ENCODE results near the gene DIABLO. TPM values are rescaled to one million over a fixed set of nuclear protein-coding genes. Genes with fewer than 3 reads are reported as not detected.
"Not testable (repeated sequence)": the region's sequence is repeated elsewhere in the genome, so short reads cannot be mapped to it uniquely, and the experiment has no call there.

The DIABLO gene
- 38.4 TPM for polyA plus RNA-seq (ENCODE audit: insufficient read length)

- peak; percentile 96 for DNase-seq (ENCODE audit: low read depth)
These were observed at the start of gene DIABLO for GRCh38 chr12:122225683-122226365. TSS of gene DIABLO (minus strand) at chr12:122226052. CDS start at chr12:122226014, 38 bp downstream.

- DNase-seq (ENCODE audit: low read depth) = no peak
These were observed 49.6 kb upstream of the DIABLO start for GRCh38 chr12:122275459-122275858.

GRCh38 chr12:122266230-122266901 lies 40.5 kb upstream of the DIABLO start, which contains the start of gene VPS33A:
TSS of gene VPS33A (minus strand) at chr12:122266494. CDS start at chr12:122266408, 86 bp downstream.
- DNase-seq (ENCODE audit: low read depth) = peak; percentile 94

- DNase-seq (ENCODE audit: low read depth) = no peak
These were observed 40.0 kb upstream of the DIABLO start for GRCh38 chr12:122265886-122266229.

- no peak for DNase-seq (ENCODE audit: low read depth)
These were observed 39.6 kb upstream of the DIABLO start for GRCh38 chr12:122265476-122265875.

GRCh38 chr12:122260735-122261134 lies 34.9 kb upstream of the DIABLO start:
- DNase-seq (ENCODE audit: low read depth) = not testable (repeated sequence)

GRCh38 chr12:122258939-122259338 lies 33.1 kb upstream of the DIABLO start:
- DNase-seq (ENCODE audit: low read depth) = not testable (repeated sequence)

- DNase-seq (ENCODE audit: low read depth) = not testable (repeated sequence)
These were observed 32.6 kb upstream of the DIABLO start for GRCh38 chr12:122258462-122258861.

GRCh38 chr12:122250536-122250935 lies 24.7 kb upstream of the DIABLO start:
- DNase-seq (ENCODE audit: low read depth) = no peak

GRCh38 chr12:122250047-122250446 lies 24.2 kb upstream of the DIABLO start:
- no peak for DNase-seq (ENCODE audit: low read depth)

GRCh38 chr12:122245553-122245952 lies 19.7 kb upstream of the DIABLO start:
- DNase-seq (ENCODE audit: low read depth) = no peak

- DNase-seq (ENCODE audit: low read depth) = no peak
These were observed 18.9 kb upstream of the DIABLO start for GRCh38 chr12:122244565-122245371.

- no peak for DNase-seq (ENCODE audit: low read depth)
These were observed 18.1 kb upstream of the DIABLO start for GRCh38 chr12:122243965-122244364.

- DNase-seq (ENCODE audit: low read depth) = no peak
These were observed 13.0 kb upstream of the DIABLO start for GRCh38 chr12:122238861-122239260.

- no peak for DNase-seq (ENCODE audit: low read depth)
These were observed 9.9 kb upstream of the DIABLO start for GRCh38 chr12:122235741-122236140.

GRCh38 chr12:122232691-122233090 lies 6.8 kb upstream of the DIABLO start:
- DNase-seq (ENCODE audit: low read depth) = no peak

- DNase-seq (ENCODE audit: low read depth) = no peak
These were observed 4.9 kb upstream of the DIABLO start for GRCh38 chr12:122230798-122231197.

- DNase-seq (ENCODE audit: low read depth) = no peak
These were observed 2.2 kb upstream of the DIABLO start for GRCh38 chr12:122228092-122228491.

- DNase-seq (ENCODE audit: low read depth) = no peak
These were observed 1.5 kb upstream of the DIABLO start for GRCh38 chr12:122227341-122227740.

GRCh38 chr12:122226366-122227125 lies 694 bp upstream of the DIABLO start:
- no peak for DNase-seq (ENCODE audit: low read depth)

GRCh38 chr12:122216445-122216844 lies 9.4 kb downstream of the DIABLO start:
- no peak for DNase-seq (ENCODE audit: low read depth)

GRCh38 chr12:122215771-122216170 lies 10.1 kb downstream of the DIABLO start:
- DNase-seq (ENCODE audit: low read depth) = no peak

Data from forelimb muscle (tissue), 1 donor.